ENCODE measurements around the gene PAX8.

- TF ChIP-seq POLR2A (IDR thresholded peaks at IDR 0.05; ENCODE audit: low read depth, low read length) (no peak), POLR2AphosphoS5 (IDR thresholded peaks at IDR 0.05; ENCODE audit: low read depth, low read length) (no peak)
Observed at GRCh38 chr2:113218283-113219091, 60.2 kb downstream of the PAX8 start.

Data from GM12892 (cell line).